T follicular helper cell (primary cell): ENCODE measurements around the gene CD200R1.

Experiments
- DNase-seq: peaks from one replicate; pipeline ENCODE4 v3.0.0-alpha.2; 2020; ENCODE audit warnings: low read depth
- total RNA-seq, 2 experiments: gene quantifications; one replicate each; lab custom pipeline; 2026; lab: John Stamatoyannopoulos, UW

Gene CD200R1, protein sequence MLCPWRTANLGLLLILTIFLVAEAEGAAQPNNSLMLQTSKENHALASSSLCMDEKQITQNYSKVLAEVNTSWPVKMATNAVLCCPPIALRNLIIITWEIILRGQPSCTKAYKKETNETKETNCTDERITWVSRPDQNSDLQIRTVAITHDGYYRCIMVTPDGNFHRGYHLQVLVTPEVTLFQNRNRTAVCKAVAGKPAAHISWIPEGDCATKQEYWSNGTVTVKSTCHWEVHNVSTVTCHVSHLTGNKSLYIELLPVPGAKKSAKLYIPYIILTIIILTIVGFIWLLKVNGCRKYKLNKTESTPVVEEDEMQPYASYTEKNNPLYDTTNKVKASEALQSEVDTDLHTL
- total RNA-seq: 3.5 to 17.8 reads per million in 2 experiments

DNA sequence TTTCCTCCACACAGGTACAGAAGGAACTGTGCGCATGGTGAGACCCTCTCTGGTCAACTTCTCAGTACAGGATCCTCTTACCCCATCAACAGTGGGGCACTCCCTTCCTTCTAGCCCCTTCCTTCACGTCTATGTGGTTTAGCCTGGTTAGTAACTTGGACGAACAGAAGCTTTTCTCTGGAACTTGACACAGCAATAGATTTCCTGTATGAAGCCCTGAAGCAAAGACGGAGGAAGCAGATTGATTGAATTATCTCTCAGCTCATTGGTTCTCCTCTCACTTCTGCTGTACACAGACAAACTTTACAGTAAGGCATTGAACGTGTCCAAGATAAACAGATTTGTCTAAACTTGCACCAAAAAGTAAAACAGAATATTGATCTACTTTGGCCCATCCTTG lies at the start of gene CD200R1:
CD200R1 (minus strand) TSS at position 210 of the 400 bp plus-strand sequence. CDS start 246 bp downstream, outside the sequence.
- DNase-seq: no peak

DNA sequence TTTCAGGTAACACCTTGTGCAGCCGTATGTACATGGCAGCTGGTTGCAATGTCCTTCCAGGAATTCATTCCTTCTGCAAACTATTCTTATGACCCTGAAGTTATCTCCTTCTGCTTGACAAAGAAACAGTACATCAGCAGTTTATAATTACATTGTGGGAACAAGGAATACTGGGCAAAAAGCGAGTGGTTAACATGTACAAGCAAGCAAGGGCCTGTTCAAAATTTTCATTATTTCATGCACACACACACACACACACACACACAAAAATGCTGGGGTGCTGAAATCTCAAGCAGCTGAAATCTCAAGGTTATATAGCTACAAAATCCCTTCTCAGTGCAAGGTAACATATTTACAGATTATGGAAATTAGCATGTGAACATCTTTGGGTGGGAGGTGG lies 46.6 kb upstream of the CD200R1 start:
- DNase-seq: no peak

DNA sequence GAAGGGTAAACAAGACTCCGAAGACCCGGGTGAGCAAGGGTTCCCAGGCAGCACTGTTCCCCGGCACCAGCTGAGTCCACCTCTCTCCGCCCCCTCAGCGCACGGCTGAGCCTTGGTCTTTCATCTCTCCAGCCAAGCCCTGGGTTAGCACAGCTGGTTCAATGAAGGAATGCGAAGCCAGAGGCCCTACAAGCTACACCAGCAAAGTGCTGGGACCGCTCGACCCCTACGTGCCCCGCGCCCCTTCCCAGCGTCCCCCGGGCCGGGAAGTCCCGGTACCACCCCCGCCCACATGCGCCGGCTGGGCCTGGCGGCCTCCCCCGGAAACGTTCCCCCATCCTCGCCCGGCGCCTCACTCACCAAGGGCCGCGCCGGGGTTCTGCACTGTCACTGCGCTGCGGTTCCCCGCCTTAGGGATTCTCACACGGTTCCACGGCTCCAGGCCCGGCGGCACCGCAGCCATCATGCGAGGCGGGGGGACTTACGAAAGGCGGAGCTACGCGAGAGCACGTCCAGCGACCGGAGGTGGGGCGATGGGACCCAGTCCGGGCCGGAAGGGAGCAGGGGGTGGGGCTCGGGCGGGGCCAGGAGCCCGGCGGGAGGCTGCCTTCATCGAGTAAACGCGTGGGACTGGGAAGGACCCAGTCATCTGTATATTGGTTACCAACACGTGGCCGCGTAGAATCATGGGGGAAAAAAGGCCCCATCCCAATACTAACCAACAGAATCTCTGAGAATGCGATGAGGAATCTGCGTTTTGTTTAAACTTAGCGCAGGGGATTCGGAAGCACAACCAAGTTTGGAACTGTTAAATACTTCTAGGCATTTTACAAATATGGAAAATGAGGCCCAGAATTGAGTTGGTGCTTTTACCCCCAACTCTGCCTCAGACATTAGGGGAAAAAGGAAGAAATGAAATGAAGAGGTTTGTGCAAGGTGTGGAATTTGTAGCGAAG lies 44.6 kb upstream of the CD200R1 start:
- peak; percentile 68 for DNase-seq

DNA sequence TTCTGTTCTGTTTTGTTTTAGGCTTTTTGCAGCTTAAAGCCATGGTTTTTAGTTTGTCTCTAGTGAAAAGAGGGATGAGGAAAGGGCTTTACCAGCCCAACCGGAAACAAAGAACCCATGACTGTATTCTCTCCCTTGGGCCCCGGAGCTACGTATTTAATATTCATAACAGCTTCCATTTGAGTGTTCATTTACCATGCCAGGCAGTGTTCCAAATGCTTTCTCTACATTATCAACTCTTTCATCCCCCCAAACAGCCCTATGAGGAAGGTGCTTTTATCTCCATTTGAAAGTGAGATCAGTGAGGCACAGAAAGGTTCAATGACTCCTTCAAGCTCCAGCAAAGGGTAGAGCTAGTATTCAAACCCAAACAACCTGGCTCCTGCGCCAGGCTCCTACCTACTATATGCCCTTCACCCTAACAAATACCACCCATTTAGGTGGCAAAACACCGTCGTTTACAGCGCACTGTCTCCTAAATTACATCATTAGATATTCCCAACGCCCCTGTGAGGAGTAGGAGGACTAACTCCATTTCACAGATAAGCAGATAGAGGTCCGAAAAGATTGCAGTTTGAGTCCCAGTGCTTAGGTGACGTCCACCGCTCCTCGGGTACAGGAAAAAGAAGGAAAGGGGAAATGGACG lies 43.8 kb upstream of the CD200R1 start:
- no peak for DNase-seq

DNA sequence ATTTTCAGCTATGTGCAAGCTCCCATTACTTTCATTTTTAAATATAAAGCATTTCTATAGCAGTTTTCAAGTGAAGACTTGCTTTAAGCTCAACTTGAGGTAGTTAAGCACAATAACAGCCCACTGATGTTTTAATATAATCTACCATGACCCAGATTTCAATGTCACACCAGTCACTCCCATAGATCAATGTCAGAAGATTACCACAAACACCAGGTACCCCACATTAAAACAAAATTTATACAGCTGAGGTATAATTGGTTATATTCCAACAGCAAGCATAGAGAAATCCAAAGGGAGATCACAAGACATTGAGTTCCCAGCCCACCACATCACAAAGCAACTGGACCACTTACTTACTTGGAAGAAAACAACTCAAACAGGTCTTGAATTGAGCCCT lies 38.7 kb upstream of the CD200R1 start:
- no peak for DNase-seq

DNA sequence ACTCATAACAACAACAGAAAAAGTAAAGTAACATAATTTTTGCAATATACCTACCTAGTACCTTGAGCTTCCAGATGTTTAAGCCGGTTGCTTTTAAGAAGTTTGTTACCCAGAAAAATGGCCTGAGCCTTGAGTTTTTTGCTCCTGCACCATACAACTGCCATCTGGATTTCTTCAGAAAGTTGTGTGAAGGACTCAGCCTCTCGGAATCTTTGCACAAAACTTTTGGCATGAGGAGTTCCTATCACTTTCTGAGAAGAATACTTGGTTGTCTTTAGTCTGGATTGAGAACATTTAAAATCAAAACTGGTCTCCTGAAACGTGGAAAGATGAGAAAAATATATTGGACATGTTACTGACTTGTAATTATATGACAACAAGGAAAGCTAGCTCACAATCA lies 33.2 kb upstream of the CD200R1 start:
- no peak for DNase-seq

DNA sequence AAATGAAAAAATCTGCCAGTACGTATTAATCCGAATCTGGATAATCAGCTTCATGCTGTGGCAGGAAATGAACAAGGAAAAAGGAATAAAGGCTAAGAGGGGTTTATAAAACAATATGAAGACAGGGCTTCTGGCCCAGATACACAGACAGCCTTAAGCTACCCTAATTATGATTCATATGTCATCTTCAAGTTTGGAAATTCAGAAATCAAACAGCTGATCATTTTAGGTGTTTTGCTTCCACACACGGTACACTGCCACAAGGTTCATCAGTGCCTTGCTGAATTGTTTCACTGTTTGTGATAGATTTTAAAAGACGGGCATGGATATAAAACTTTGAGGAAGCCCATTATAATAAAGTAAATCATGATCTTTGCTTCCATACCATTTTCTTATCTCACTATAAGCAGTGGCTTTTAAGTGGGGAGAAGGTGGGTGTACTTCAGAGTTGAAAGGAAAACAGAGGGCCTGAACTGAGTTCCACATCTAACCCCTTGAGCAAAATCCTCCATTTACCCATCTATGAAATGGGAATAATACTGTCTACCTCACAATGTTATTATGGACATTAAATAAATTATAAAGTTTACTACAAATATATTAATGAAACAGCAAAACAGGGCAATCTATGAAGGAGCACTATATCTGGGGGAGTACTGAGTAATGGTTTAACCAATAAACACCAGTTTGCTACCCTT lies 31.6 kb upstream of the CD200R1 start:
- DNase-seq: no peak

DNA sequence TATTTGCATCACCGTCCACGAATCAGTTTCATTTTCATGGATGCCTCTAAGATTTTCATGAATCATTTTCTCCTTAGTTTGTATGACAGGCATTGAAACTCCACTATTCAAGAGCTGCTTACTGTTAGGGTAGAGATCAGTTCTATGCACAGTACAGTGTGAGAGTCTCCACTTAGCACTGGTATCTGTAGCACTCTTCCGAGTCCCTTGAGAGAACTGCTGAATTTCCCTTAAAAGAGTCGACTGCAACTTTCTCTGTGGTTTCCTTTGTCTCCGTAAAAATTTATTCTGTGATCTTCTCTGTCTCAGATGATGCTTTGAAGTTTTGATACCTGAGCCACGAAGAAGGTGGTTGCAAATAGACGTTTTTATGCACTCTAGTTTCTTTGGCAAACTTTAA lies 30.7 kb upstream of the CD200R1 start:
- no peak for DNase-seq

DNA sequence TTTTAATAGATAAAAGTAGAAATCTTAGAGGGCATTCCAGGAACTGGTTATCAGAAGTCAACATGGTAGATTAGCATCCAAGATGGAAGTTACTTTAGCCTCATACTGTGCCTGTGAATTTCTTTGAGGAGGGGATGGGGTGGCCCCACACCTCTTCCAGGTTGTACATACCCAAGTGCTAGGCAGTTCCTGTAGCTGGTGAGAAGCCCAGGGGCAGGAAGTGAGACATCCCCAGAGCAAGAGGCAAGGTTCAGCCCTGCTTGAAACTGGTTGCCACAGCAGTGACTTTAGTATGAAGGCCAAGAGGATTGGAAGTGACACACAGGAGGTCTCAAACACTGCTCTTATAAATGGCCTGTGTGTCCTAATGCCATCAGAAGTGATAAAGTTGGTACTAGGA lies 27.8 kb upstream of the CD200R1 start:
- DNase-seq: peak; percentile 15

DNA sequence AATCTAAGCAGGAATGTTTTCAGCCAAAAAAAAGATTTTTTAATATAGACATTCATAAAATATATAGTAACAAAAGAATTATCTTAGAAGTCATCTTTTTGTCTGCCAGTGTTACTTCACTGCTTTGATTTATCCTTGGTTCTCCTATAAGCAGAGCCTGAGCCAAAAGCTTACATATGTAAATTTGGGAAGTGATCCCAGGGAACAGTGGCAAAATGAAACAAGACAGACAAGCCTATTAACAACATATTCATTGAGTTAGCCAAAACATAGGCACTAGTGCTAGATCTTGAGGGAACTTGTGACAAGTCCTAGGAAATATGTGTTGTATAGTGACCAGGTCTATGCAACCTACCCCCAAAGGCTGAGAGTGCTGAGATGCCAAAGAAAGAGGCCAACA lies 27.1 kb upstream of the CD200R1 start:
- no peak for DNase-seq

DNA sequence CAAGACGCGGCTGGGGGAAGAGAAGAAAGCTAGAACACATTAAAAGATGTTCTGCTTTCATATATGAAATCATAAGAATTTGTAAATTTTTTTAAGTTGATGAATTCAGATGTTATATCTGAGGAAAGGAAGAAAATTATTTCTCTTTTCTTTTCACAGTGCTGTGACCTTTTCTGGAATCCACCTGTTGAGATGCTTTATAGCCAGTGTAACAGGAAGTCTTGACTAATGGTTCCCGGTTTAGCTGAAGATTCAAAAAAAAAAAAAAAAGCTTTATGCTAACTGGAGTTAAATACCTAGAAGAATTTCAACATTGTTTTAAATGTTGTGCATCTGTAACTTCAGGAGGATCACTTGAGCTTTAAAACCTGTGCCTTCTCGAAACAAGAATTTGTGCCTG lies 25.8 kb upstream of the CD200R1 start:
- no peak for DNase-seq

DNA sequence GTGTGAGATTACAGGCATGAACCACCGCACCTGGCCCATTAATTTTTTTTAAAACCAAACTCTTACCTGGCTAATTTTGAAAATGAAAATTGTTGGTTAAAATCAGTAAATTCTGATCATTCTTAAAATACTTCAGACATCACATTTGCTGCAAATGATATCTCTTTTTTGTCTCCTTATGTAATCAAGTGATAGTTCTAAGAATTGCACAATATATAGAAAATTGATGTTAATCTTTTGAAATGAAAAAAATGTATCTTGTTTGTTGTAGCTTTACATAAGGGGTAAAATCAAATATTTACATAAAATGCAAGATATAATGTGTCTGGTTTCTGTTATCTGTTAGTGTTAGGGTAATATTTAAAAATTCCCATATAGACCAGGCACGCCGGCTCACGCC lies 20.9 kb upstream of the CD200R1 start:
- DNase-seq: no peak

DNA sequence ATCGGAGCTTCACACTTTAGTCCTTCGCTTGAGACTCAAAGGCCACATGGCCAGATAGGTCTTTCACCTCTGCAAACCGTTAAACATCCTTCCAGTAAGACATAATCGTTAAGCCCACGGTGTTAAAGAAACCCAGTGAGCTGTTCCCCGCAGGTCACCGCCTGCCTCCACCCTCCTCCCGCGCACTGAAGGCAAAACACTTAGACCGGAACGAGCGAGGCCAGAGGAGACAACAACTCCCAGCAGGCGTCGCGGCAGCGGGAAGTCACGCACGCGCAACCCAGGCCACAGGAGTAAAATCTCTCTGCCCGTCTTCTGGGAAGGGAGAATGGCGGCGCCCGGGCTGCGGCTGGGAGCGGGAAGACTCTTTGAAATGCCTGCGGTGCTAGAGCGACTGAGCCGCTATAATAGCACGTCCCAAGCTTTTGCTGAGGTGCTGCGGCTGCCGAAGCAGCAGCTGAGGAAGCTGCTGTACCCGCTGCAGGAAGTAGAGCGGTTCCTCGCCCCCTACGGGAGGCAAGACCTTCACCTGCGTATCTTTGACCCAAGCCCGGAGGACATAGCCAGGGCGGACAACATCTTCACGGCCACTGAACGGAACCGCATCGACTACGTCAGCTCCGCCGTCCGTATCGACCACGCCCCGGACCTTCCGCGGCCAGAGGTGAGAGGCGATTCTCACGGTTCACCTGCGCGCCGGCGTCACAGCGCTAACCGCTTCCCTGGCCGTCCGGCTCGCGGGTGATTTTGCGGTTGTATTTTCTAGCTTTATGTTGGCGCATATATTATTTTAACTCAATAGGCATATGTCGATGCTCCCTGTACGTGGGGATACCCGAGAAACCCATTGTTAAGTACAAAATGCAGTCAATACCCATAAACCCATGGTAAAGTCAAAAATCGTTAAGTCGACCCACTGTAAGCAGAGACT lies 16.0 kb upstream of the CD200R1 start, which contains the start of gene GTPBP8:
GTPBP8 (plus strand) TSS at position 313 of the 931 bp plus-strand sequence; CDS start at position 329, 16 bp downstream.
- peak; percentile 71 for DNase-seq

DNA sequence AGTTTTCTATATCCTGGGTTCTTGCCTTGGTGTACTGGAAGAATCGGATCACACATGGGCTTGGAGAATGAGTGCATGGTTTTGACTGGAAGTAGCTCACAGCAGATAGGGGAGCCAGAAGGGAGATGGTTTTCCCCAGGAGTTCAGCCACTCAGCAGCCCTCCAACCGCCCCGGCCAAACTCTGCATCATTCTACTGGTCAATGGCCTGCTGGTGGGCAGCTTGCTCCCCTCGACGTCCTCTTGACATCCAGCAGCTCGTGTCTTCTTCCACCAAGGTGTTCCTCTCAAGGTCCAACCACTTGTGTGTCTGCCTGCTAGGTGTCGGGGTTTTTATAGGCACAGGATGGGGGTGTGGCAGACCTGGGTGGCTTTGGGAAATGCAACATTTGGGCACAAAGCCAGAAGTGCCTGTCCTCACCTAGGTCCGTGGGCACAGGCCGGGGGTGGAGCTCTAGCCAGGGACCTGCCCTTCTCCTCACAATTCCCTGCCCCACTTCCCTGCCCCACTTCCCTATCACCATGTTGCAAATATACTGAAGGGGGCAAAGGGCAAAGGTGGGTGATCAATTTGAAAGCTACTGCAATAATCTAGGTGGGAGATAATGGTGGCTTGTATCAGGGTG lies 12.9 kb upstream of the CD200R1 start:
- DNase-seq: no peak

DNA sequence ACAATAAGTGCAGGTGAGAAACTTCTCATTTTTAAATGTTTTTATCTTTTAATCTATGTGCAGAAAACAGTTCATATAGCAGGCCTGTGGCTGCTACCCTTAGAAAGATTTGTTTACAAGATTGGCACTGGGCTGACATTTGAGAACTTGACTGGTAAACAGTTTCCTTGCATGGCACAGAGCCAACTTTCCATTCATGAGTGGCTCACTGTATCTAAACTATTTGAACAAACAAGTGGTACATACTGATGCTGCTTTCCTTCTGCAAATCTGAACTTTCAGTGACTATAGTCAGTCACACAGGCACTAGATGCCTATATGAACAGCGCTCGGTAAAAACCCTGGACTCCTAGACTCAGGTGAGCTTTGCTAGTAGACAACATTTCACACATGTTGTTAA lies 9.6 kb upstream of the CD200R1 start:
- peak; percentile 35 for DNase-seq

DNA sequence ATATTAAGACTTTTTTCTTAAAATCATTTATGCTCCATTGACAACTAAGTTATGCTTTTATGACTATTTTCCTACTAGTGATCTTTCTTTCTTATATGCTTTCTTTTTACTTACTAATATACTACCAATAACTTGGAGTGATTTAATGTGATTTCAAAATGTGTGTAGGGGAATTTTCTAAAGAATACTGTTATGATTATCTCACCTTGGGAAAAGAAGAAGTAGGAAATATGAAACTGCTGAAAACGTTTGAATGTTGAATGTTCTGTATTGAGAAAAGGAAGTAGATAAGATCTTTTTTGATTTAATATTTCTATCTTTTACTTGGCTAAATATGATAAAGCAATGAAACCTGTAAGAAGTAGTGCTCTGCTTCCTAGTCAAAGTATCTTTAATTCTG lies 7.8 kb upstream of the CD200R1 start:
- DNase-seq: no peak

DNA sequence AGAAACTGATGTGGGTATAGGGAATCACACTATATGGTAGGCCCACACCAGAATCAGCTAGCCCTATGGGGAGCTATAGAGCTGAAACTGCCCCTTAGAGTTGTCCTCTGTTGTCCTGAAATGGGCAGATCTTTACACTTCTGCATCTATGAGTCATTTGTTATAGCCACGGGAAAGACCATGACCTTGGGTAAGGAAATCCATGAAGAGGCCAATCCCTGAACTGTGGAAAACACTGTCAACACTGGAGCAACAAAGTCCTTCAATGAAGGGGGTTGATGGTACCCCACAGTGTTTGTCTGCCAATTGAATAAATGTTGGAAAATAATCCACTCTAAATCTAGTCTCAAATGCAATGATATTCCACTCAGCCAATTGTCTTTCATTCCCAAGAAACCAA lies 5.2 kb upstream of the CD200R1 start:
- no peak for DNase-seq

DNA sequence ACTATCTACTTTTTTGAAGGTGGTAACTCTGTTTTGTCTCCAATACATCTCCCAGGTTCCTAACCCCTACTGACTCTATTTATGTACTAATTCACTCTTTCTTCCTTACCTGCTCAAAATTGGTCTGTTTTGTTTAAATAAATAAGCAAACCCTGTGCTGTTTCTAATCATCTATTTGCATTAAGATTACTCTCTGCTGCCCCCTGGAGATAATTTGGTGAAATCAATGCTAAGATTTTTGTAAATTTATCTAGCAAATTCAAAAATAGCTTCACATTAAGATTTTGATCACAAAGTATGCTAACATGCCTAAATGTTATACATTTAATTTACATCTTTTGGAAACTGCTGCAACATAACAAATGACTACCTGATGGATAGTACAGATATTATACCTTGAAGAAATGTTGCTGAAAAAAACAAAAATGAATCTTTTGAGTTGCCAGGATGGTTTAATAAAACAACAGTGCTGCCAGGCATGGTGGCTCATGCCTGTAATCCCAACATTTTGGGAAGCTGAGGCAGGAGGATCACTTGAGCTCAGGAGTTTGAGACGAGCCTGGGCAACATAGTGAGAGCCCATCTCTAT lies 4.4 kb upstream of the CD200R1 start:
- no peak for DNase-seq

DNA sequence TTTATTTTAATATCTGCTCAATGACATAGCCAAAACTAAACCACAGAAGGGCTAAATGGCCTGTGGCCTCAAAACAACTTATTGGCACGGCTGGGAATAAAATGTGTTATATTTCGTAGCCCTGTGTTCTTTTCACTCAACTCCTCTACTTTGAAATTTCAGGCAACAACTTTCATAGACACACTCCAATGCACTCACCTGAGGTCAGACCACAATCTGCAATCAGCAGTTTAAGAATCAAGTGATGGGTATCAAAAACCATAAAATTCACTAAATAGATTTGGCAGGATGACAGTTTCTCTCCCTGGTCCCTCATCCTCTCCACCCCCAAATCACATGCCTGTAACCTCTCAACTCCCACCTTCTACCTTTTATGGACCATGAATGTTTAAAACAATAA lies 2.0 kb upstream of the CD200R1 start:
- no peak for DNase-seq

DNA sequence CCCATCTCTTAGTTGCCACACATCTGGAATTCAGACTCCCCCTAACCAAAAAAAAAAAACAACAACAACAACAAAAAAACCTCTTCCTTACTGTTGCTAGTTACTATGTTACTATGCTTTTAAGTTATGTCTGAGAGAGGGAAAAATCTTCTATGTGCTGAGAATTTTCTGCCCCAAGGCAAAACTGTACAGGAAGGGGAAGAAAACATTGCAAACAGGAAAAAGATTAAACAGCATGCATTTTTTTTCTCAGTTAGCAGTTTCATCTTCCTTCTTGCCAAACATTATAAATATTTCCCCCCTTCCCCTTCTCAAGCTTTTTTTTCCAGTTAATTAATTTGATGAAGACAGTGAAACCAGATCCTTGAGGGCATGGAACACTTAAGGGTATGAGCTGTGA lies 1.1 kb upstream of the CD200R1 start:
- no peak for DNase-seq
